Ishikawa (cell line): Measurements from ENCODE around the gene CEP164.

Source experiments
- CEBPB ChIP-seq: IDR thresholded peaks from 2 replicates; pipeline ENCODE4 v1.6.1; 2012
- CREB1 ChIP-seq: IDR thresholded peaks from 2 replicates; pipeline ENCODE4 v1.6.1; 2012; ENCODE audit warnings: low read depth
- EGR1 ChIP-seq: IDR thresholded peaks from 2 replicates; pipeline ENCODE4 v1.6.1; 2012
- EP300 ChIP-seq: IDR thresholded peaks from 2 replicates; pipeline ENCODE4 v1.6.1; 2012; ENCODE audit warnings: borderline replicate concordance
- FOXM1 ChIP-seq: IDR thresholded peaks from 2 replicates; pipeline ENCODE4 v1.6.1; 2012; ENCODE audit warnings: low read depth, borderline replicate concordance
- MAX ChIP-seq: IDR thresholded peaks from 2 replicates; pipeline ENCODE4 v1.6.1; 2012
- NFIC ChIP-seq: IDR thresholded peaks from 2 replicates; pipeline ENCODE4 v1.6.1; 2012
- RAD21 ChIP-seq: IDR thresholded peaks from 2 replicates; pipeline ENCODE4 v1.6.1; 2012; ENCODE audit warnings: low read depth
- REST ChIP-seq: IDR thresholded peaks from 2 replicates; pipeline ENCODE4 v1.6.1; 2012; ENCODE audit warnings: low read depth, mild to moderate bottlenecking
- TAF1 ChIP-seq: IDR thresholded peaks from 2 replicates; pipeline ENCODE4 v1.6.1; 2012; ENCODE audit warnings: low read depth, mild to moderate bottlenecking
- TCF12 ChIP-seq: IDR thresholded peaks from 2 replicates; pipeline ENCODE4 v1.6.1; 2012; ENCODE audit warnings: low read depth
- TEAD4 ChIP-seq: IDR thresholded peaks from 2 replicates; pipeline ENCODE4 v1.6.1; 2012
- USF1 ChIP-seq: IDR thresholded peaks from 2 replicates; pipeline ENCODE4 v1.6.1; 2012
- YY1 ChIP-seq: IDR thresholded peaks from 2 replicates; pipeline ENCODE4 v1.6.1; 2012; ENCODE audit warnings: low read depth
- ZBTB7A ChIP-seq: IDR thresholded peaks from 2 replicates; pipeline ENCODE4 v1.6.1; 2012; ENCODE audit warnings: low read depth

Gene CEP164

GRCh38 chr11:117356126-117356890, 28.7 kb downstream of the CEP164 start:
- TF ChIP-seq EGR1 (no peak), NFIC (no peak), FOXM1 (no peak), ZBTB7A (no peak), REST (no peak), CREB1 (no peak), MAX (no peak), TAF1 (no peak), TEAD4 (no peak), EP300 (no peak), YY1 (no peak), TCF12 (no peak), CEBPB (no peak), RAD21 (no peak), USF1 (no peak)

GRCh38 chr11:117361432-117361831, 33.8 kb downstream of the CEP164 start:
- TF ChIP-seq CEBPB: no peak
- no peak for TF ChIP-seq CREB1
- no peak for TF ChIP-seq FOXM1
- TF ChIP-seq EP300: no peak
- TF ChIP-seq TEAD4: no peak
- TF ChIP-seq USF1: no peak
- no peak for TF ChIP-seq RAD21
- no peak for TF ChIP-seq REST
- TF ChIP-seq NFIC: no peak
- no peak for TF ChIP-seq ZBTB7A
- no peak for TF ChIP-seq EGR1
- TF ChIP-seq TCF12: no peak
- no peak for TF ChIP-seq MAX
- no peak for TF ChIP-seq YY1
- TF ChIP-seq TAF1: no peak

GRCh38 chr11:117366248-117366647, 38.6 kb downstream of the CEP164 start:
- TF ChIP-seq EGR1: no peak
- no peak for TF ChIP-seq YY1
- TF ChIP-seq RAD21: no peak
- no peak for TF ChIP-seq FOXM1
- TF ChIP-seq EP300: no peak
- no peak for TF ChIP-seq CEBPB
- no peak for TF ChIP-seq USF1
- no peak for TF ChIP-seq REST
- TF ChIP-seq TCF12: no peak
- no peak for TF ChIP-seq TAF1
- TF ChIP-seq NFIC: no peak
- TF ChIP-seq CREB1: no peak
- TF ChIP-seq MAX: no peak
- no peak for TF ChIP-seq TEAD4
- TF ChIP-seq ZBTB7A: no peak

GRCh38 chr11:117366875-117367274, 39.2 kb downstream of the CEP164 start:
- no peak for TF ChIP-seq EP300
- TF ChIP-seq CEBPB: no peak
- no peak for TF ChIP-seq USF1
- TF ChIP-seq RAD21: no peak
- no peak for TF ChIP-seq TCF12
- TF ChIP-seq ZBTB7A: no peak
- no peak for TF ChIP-seq NFIC
- no peak for TF ChIP-seq TAF1
- no peak for TF ChIP-seq REST
- no peak for TF ChIP-seq EGR1
- no peak for TF ChIP-seq YY1
- TF ChIP-seq MAX: no peak
- no peak for TF ChIP-seq TEAD4
- TF ChIP-seq FOXM1: no peak
- TF ChIP-seq CREB1: no peak
